NCI-H187 (cell line): ENCODE data around the gene ROS1.
"Not testable (repeated sequence)": the region's sequence is repeated elsewhere in the genome, so short reads cannot be mapped to it uniquely, and the experiment has no call there.

ENCODE experiments used
- DNase-seq, 2 experiments: peaks; one replicate each; lab custom pipeline; 2025; lab: John Stamatoyannopoulos, UW

Gene ROS1

GRCh38 chr6:117380298-117380697 is 45.4 kb downstream of the ROS1 start:
- DNase-seq, result no peak

- DNase-seq, result no peak
Measured at GRCh38 chr6:117375446-117375845, 50.3 kb downstream of the ROS1 start.

GRCh38 chr6:117373211-117373813 is 52.4 kb downstream of the ROS1 start:
- no peak for DNase-seq

GRCh38 chr6:117372289-117372688 is 53.5 kb downstream of the ROS1 start:
- DNase-seq, result not testable (repeated sequence)

- DNase-seq, result no peak
Measured at GRCh38 chr6:117371492-117371891, 54.2 kb downstream of the ROS1 start.

GRCh38 chr6:117359581-117359980 is 66.2 kb downstream of the ROS1 start:
- no peak for DNase-seq

GRCh38 chr6:117354671-117355070 is 71.1 kb downstream of the ROS1 start:
- no peak for DNase-seq

- no peak for DNase-seq
Measured at GRCh38 chr6:117352466-117353081, 73.2 kb downstream of the ROS1 start.

GRCh38 chr6:117351521-117351920 is 74.2 kb downstream of the ROS1 start:
- DNase-seq, result no peak

- no peak for DNase-seq
Measured at GRCh38 chr6:117346142-117346930, 79.4 kb downstream of the ROS1 start.

- no peak for DNase-seq
Measured at GRCh38 chr6:117345292-117345610, 80.5 kb downstream of the ROS1 start.

GRCh38 chr6:117344444-117345291 is 81.1 kb downstream of the ROS1 start:
- DNase-seq, result no peak

- no peak for DNase-seq
Measured at GRCh38 chr6:117338567-117338966, 87.2 kb downstream of the ROS1 start.

GRCh38 chr6:117329926-117330325 is 95.8 kb downstream of the ROS1 start:
- no peak for DNase-seq

GRCh38 chr6:117328500-117328899 is 97.2 kb downstream of the ROS1 start:
- no peak for DNase-seq

- no peak for DNase-seq
Measured at GRCh38 chr6:117328005-117328389, 97.7 kb downstream of the ROS1 start.

GRCh38 chr6:117327149-117328004 is 98.4 kb downstream of the ROS1 start:
- no peak for DNase-seq

- DNase-seq, result no peak
Measured at GRCh38 chr6:117326396-117326795, 99.3 kb downstream of the ROS1 start.

GRCh38 chr6:117317261-117317660 is 108.5 kb downstream of the ROS1 start:
- no peak for DNase-seq

GRCh38 chr6:117311726-117312125 is 114.0 kb downstream of the ROS1 start:
- DNase-seq, result no peak

- no peak for DNase-seq
Measured at GRCh38 chr6:117311310-117311709, 114.4 kb downstream of the ROS1 start.

GRCh38 chr6:117309611-117310010 is 116.1 kb downstream of the ROS1 start:
- DNase-seq, result no peak
